ENCODE measurements around the gene FIBP.
"Not testable (repeated sequence)": the region's sequence is repeated elsewhere in the genome, so short reads cannot be mapped to it uniquely, and the experiment has no call there.

The FIBP gene

GRCh38 chr11:65912845-65913244 lies 24.6 kb upstream of the FIBP start:
- DNase-seq (ENCODE audit: low spot score): no peak

- DNase-seq (ENCODE audit: low spot score): peak; percentile 78
These were observed 23.7 kb upstream of the FIBP start for GRCh38 chr11:65911682-65912568.

- no peak for DNase-seq (ENCODE audit: low spot score)
These were observed 19.6 kb upstream of the FIBP start for GRCh38 chr11:65907878-65908277.

GRCh38 chr11:65906602-65907001 lies 18.3 kb upstream of the FIBP start:
- DNase-seq (ENCODE audit: low spot score): no peak

GRCh38 chr11:65903715-65904114 lies 15.4 kb upstream of the FIBP start:
- no peak for DNase-seq (ENCODE audit: low spot score)

GRCh38 chr11:65903068-65903481 lies 14.8 kb upstream of the FIBP start:
- no peak for DNase-seq (ENCODE audit: low spot score)

- no peak for DNase-seq (ENCODE audit: low spot score)
These were observed 12.6 kb upstream of the FIBP start for GRCh38 chr11:65900899-65901180.

- DNase-seq (ENCODE audit: low spot score): peak; percentile 78
These were observed 12.0 kb upstream of the FIBP start, which contains the start of gene FOSL1 for GRCh38 chr11:65900125-65900898. FOSL1 (minus strand) TSS chr11:65900388; CDS start chr11:65900339, 49 bp downstream.

GRCh38 chr11:65899356-65900124 lies 11.3 kb upstream of the FIBP start:
- no peak for DNase-seq (ENCODE audit: low spot score)

GRCh38 chr11:65898656-65899355 lies 10.5 kb upstream of the FIBP start:
- no peak for DNase-seq (ENCODE audit: low spot score)

- no peak for DNase-seq (ENCODE audit: low spot score)
These were observed 8.8 kb upstream of the FIBP start for GRCh38 chr11:65897020-65897471.

GRCh38 chr11:65896034-65896999 lies 8.0 kb upstream of the FIBP start:
- no peak for DNase-seq (ENCODE audit: low spot score)

GRCh38 chr11:65895482-65895981 lies 7.3 kb upstream of the FIBP start:
- no peak for DNase-seq (ENCODE audit: low spot score)

GRCh38 chr11:65894034-65894591 lies 5.8 kb upstream of the FIBP start:
- no peak for DNase-seq (ENCODE audit: low spot score)

- DNase-seq (ENCODE audit: low spot score): no peak
These were observed 4.5 kb upstream of the FIBP start for GRCh38 chr11:65892661-65893317.

- not testable (repeated sequence) for DNase-seq (ENCODE audit: low spot score)
These were observed 3.9 kb upstream of the FIBP start for GRCh38 chr11:65892137-65892540.

GRCh38 chr11:65891219-65892136 lies 3.2 kb upstream of the FIBP start:
- DNase-seq (ENCODE audit: low spot score): no peak

Measured in HuH-7.5 (cell line).